ENCODE results near the gene CNTNAP2. TPM values are rescaled to one million over a fixed set of nuclear protein-coding genes. Genes with fewer than 3 reads are reported as not detected.

The CNTNAP2 gene
- total and polyA plus RNA-seq, 9 donors: 0.24 to 7.0 (median 1.5) TPM

- Histone ChIP-seq H3K4me3 (no peak overlapping the region), H3K4me1 (ENCODE audit: insufficient read depth) (no peaks in the 10 kb centered on the region), H3K27ac (no peak overlapping the region), H3K27me3 (no peaks in the 10 kb centered on the region), H3K9me3 (no peaks in the 10 kb centered on the region), H3K36me3 (no peaks in the 10 kb centered on the region)
- DNase-seq: no peak
- intact Hi-C loops (cut with DNase I): no loop called here
- TF ChIP-seq POLR2A (IDR thresholded peaks at IDR 0.05) (no peak), EP300 (IDR thresholded peaks at IDR 0.05) (no peak)
- TF ChIP-seq, protein P1, sequence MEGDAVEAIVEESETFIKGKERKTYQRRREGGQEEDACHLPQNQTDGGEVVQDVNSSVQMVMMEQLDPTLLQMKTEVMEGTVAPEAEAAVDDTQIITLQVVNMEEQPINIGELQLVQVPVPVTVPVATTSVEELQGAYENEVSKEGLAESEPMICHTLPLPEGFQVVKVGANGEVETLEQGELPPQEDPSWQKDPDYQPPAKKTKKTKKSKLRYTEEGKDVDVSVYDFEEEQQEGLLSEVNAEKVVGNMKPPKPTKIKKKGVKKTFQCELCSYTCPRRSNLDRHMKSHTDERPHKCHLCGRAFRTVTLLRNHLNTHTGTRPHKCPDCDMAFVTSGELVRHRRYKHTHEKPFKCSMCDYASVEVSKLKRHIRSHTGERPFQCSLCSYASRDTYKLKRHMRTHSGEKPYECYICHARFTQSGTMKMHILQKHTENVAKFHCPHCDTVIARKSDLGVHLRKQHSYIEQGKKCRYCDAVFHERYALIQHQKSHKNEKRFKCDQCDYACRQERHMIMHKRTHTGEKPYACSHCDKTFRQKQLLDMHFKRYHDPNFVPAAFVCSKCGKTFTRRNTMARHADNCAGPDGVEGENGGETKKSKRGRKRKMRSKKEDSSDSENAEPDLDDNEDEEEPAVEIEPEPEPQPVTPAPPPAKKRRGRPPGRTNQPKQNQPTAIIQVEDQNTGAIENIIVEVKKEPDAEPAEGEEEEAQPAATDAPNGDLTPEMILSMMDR (IDR thresholded peaks at IDR 0.05): no peak
- 87 to 91% (median 90%) methylated on average over 4 of the region's 4 CpGs for WGBS, 3 donors
Observed at GRCh38 chr7:147510923-147511322, 1394.3 kb downstream of the CNTNAP2 start.

GRCh38 chr7:147513451-147513850, 1396.8 kb downstream of the CNTNAP2 start:
- Histone ChIP-seq H3K27me3 (no peaks in the 10 kb centered on the region), H3K27ac (no peak overlapping the region), H3K36me3 (no peaks in the 10 kb centered on the region), H3K4me3 (no peak overlapping the region), H3K4me1 (ENCODE audit: insufficient read depth) (no peaks in the 10 kb centered on the region), H3K9me3 (no peaks in the 10 kb centered on the region)
- TF ChIP-seq EP300 (IDR thresholded peaks at IDR 0.05) (no peak), POLR2A (IDR thresholded peaks at IDR 0.05) (no peak)
- TF ChIP-seq, protein P1 (IDR thresholded peaks at IDR 0.05): no peak
- WGBS, 3 donors: 49 to 80% (median 57%) methylated on average over 4 of the region's 4 CpGs
- intact Hi-C loops (cut with DNase I): no loop called here
- DNase-seq: no peak

- intact Hi-C loops (cut with DNase I): no loop called here
- no peak for TF ChIP-seq EP300 (IDR thresholded peaks at IDR 0.05)
- no peak for TF ChIP-seq POLR2A (IDR thresholded peaks at IDR 0.05)
- TF ChIP-seq, protein P1 (IDR thresholded peaks at IDR 0.05): no peak
- H3K36me3 ChIP-seq: no peaks in the 10 kb centered on the region
- 94 to 95% (median 95%) methylated on average over 2 of the region's 2 CpGs for WGBS, 3 donors
- no peak overlapping the region for H3K27ac ChIP-seq
- H3K27me3 ChIP-seq: no peaks in the 10 kb centered on the region
- no peaks in the 10 kb centered on the region for H3K4me1 ChIP-seq (ENCODE audit: insufficient read depth)
- DNase-seq: no peak
- no peaks in the 10 kb centered on the region for H3K9me3 ChIP-seq
- H3K4me3 ChIP-seq: no peak overlapping the region
Observed at GRCh38 chr7:147516391-147516790, 1399.8 kb downstream of the CNTNAP2 start.

DNA sequence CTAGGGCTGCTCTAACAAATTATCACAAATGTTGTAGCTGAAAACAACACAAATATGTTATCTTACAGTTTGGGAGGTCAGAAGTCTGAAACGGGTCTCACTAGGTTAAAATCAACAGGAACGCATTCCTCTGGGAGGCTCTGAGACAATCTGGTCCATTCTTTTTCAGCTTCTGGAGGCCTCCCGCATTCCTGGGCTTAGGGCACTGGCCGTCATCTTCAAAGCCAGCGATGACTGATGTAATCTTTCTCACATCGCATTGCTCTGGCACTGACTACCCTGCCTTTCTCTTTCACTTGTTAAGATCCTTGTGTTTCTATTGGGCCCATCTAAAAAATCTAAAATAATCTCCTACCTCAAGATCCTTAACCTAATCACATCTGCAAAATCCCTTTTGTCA, 1402.5 kb downstream of the CNTNAP2 start:
- intact Hi-C loops (cut with DNase I): no loop called here
- no peaks in the 10 kb centered on the region for H3K36me3 ChIP-seq
- H3K4me3 ChIP-seq: no peak overlapping the region
- DNase-seq: no peak
- H3K27me3 ChIP-seq: no peaks in the 10 kb centered on the region
- H3K27ac ChIP-seq: no peak overlapping the region
- whole genome bisulfite sequencing, 3 donors: 51 to 73% (median 57%) methylated on average over 6 of the region's 6 CpGs
- no peaks in the 10 kb centered on the region for H3K4me1 ChIP-seq (ENCODE audit: insufficient read depth)
- no peak for TF ChIP-seq EP300 (IDR thresholded peaks at IDR 0.05)
- TF ChIP-seq, protein P1 (IDR thresholded peaks at IDR 0.05): no peak
- TF ChIP-seq POLR2A (IDR thresholded peaks at IDR 0.05): no peak
- no peaks in the 10 kb centered on the region for H3K9me3 ChIP-seq
